Measurements from ENCODE around the gene DSC1.

Gene DSC1

DNA sequence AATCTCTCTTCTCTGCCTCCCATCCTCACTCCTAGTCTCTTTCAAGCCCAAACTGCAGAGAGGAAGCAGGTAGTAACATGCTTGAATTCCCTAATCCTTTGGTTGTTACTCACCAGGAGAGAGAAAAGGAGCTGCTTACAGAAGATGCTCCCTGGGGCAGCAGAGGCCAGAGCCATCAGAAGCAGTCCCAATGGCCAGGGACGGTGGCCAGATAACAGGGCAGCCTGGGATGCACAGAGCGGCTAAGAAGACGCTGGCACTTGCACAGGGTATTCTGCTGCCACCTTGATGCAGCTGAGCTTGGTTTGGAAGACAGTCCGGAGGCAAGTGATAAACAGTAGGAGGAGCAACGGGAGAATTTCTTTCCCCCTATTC, 250 bp downstream of the DSC1 start:
- no peaks in the 10 kb centered on the region for H3K4me1 ChIP-seq (ENCODE audit: control insufficient read depth, insufficient read depth, low read length)
- no peak overlapping the region for H3K4me3 ChIP-seq (ENCODE audit: low read length)
- H3K27me3 ChIP-seq (ENCODE audit: control insufficient read depth, insufficient read depth, low read length) = no peaks in the 10 kb centered on the region
- no peaks in the 10 kb centered on the region for H3K36me3 ChIP-seq (ENCODE audit: control insufficient read depth, insufficient read depth, low read length)
- no peak overlapping the region for H3K27ac ChIP-seq (ENCODE audit: low read depth, low read length)
- H3K9ac ChIP-seq (ENCODE audit: low read length) = no peak overlapping the region

DNA sequence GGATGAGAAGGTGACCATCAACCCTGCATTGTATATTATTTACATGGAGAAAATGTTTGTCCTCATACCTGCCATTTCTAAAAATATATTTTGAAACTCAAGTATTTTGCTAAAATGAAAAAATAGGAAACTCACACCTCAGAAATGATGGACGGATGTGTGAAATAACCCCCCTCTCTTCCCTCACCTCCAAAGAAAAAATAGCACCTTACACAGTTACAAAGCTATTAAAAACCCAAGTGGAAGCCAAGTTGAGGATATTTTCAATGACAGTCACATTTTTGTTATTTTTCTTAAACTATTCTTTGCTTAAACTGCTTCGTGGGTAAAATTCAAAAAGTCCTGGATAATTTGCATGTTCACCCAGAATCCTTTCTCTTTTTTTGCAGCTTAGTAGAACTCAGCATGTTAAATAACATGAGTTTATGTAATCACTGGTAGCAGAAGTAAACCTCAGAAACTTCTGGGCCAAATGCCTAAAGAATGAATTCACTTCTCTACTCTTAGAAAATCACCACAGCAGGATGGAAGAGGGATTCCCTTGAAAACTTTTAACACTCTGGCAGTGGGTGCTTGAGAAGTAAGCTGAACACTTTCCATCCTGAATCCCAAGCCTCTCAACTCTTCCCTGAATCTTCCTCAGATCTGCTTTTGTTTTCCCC, 768 bp downstream of the DSC1 start:
- H3K36me3 ChIP-seq (ENCODE audit: control insufficient read depth, insufficient read depth, low read length) = no peaks in the 10 kb centered on the region
- H3K27me3 ChIP-seq (ENCODE audit: control insufficient read depth, insufficient read depth, low read length) = no peaks in the 10 kb centered on the region
- no peak overlapping the region for H3K4me3 ChIP-seq (ENCODE audit: low read length)
- no peak overlapping the region for H3K9ac ChIP-seq (ENCODE audit: low read length)
- H3K27ac ChIP-seq (ENCODE audit: low read depth, low read length) = no peak overlapping the region
- no peaks in the 10 kb centered on the region for H3K4me1 ChIP-seq (ENCODE audit: control insufficient read depth, insufficient read depth, low read length)

DNA sequence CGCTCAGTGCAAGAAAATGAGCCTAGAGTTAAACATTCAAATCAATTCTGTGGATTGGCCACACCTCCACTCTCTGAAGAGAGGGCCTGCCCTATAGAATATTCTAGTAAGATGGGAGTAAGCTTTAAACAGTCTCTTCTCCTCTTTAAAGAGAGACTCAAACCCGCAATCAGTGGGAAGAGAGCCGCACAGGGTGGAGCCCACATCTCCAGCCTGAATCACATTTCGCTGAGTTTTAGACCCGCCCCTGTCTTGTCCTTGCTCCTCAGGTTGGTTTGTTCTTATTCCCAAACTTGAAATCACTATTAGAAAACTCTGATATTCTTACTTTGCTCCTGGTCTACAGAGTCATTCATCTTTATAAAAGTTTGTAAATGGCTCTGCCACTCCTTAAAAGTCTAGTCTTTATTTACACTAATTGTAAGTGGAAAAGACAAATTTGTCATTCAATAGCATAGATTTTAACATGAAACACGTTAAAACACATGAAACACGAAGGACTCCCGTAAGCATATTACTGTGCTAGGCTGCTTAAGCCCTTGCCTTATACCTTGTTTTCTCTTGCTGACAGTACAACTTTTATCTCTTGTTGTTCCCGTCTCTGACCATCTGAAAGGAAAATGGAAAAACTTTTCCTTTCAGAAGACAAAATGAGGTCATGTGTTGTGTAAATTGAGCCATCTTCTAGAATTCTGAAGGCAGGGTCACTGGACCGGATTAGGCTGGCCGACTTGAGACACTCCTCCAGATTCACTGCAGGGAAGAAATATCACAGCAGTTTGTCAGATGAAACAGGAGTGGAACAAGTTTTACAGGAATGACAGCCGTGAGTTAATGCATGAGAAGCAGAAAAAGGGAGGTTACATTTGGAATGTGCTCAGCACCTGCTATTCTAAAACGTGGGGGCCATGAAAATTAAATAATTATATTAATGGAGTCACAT, 5.6 kb downstream of the DSC1 start:
- Histone ChIP-seq H3K4me1 (ENCODE audit: control insufficient read depth, insufficient read depth, low read length) (no peaks in the 10 kb centered on the region), H3K4me3 (ENCODE audit: low read length) (no peak overlapping the region), H3K27me3 (ENCODE audit: control insufficient read depth, insufficient read depth, low read length) (no peaks in the 10 kb centered on the region), H3K27ac (ENCODE audit: low read depth, low read length) (no peak overlapping the region), H3K9ac (ENCODE audit: low read length) (no peak overlapping the region), H3K36me3 (ENCODE audit: control insufficient read depth, insufficient read depth, low read length) (no peaks in the 10 kb centered on the region)

DNA sequence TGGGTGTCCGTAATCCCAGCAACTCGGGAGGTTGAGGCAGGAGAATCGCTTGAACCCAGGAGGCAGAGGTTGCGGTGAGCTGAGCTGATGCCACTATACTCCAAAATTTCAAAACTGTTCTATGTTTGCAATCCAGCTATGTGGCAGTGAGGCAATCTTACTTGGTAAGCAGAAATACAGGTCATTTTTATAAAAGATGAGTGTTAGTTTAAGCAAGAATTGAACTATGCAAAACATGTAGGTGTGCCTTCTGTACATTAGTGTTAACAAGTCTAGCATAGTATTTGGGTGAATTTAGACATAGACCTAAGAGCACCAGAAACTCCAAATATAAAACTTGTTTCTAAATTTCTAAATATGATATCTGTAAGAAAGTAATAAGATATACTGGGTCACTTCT, 7.2 kb downstream of the DSC1 start:
- H3K4me3 ChIP-seq (ENCODE audit: low read length) = no peak overlapping the region
- H3K36me3 ChIP-seq (ENCODE audit: control insufficient read depth, insufficient read depth, low read length) = no peaks in the 10 kb centered on the region
- no peak overlapping the region for H3K27ac ChIP-seq (ENCODE audit: low read depth, low read length)
- no peaks in the 10 kb centered on the region for H3K4me1 ChIP-seq (ENCODE audit: control insufficient read depth, insufficient read depth, low read length)
- H3K9ac ChIP-seq (ENCODE audit: low read length) = no peak overlapping the region
- no peaks in the 10 kb centered on the region for H3K27me3 ChIP-seq (ENCODE audit: control insufficient read depth, insufficient read depth, low read length)

DNA sequence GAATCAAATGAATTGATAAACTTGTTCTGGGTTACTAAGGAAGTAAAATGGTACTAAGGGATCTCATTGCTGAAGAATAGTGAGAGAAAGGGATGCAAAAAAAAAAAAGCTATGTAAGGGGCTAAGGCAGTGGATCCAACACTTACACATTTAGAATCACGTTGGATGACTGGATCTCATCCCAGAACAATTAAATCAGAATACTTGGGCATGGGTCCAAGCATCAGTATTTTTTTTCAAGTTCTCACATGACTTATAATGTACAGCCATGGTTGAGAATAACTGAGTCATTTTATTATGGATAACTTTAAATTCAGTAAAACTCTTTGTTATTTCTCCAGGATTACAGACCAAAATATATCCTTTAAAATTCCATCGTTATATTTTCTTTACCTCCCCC, 8.5 kb downstream of the DSC1 start:
- no peaks in the 10 kb centered on the region for H3K4me1 ChIP-seq (ENCODE audit: control insufficient read depth, insufficient read depth, low read length)
- H3K4me3 ChIP-seq (ENCODE audit: low read length) = no peak overlapping the region
- no peak overlapping the region for H3K27ac ChIP-seq (ENCODE audit: low read depth, low read length)
- H3K36me3 ChIP-seq (ENCODE audit: control insufficient read depth, insufficient read depth, low read length) = no peaks in the 10 kb centered on the region
- H3K27me3 ChIP-seq (ENCODE audit: control insufficient read depth, insufficient read depth, low read length) = no peaks in the 10 kb centered on the region
- no peak overlapping the region for H3K9ac ChIP-seq (ENCODE audit: low read length)

DNA sequence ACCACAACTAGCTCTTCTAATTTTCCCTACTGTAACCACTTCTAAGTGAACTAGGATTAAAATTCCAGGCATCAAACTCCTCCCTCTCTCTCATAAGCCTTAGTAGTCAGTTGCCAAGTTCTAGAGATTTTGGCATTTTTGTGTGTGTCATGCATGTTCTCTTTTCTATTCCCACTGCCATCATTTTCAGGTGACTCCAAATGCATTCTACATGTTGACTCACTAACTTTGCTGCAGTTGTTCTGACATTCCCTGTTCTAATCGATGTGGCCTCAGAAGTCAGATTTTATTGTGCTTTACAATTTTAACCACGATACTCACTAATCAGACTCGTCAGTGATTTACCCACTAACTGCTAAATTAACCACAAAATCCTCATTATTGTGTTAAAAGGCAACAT, 13.3 kb downstream of the DSC1 start:
- Histone ChIP-seq H3K27me3 (ENCODE audit: control insufficient read depth, insufficient read depth, low read length) (no peaks in the 10 kb centered on the region), H3K4me1 (ENCODE audit: control insufficient read depth, insufficient read depth, low read length) (no peaks in the 10 kb centered on the region), H3K36me3 (ENCODE audit: control insufficient read depth, insufficient read depth, low read length) (no peaks in the 10 kb centered on the region), H3K27ac (ENCODE audit: low read depth, low read length) (no peak overlapping the region), H3K9ac (ENCODE audit: low read length) (no peak overlapping the region), H3K4me3 (ENCODE audit: low read length) (no peak overlapping the region)

DNA sequence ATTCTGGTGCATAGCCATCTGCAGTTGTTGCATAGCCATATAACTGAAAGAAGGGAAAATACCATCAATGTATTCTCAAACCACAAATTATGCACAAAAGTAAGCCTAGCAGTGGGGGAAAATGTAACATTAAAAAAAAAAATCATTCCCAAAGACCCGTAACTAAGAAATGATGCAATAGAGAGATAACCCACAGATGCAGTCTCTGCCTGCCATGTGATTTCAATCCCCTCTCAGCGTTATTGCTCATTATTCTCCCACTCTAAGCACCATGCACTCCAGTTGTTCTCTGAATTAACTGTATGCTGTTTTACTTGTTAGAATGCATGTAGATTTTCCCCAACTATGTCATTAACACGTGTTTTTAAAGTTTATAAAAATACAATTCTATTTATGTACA, 14.1 kb downstream of the DSC1 start:
- Histone ChIP-seq H3K36me3 (ENCODE audit: control insufficient read depth, insufficient read depth, low read length) (no peaks in the 10 kb centered on the region), H3K4me3 (ENCODE audit: low read length) (no peak overlapping the region), H3K4me1 (ENCODE audit: control insufficient read depth, insufficient read depth, low read length) (no peaks in the 10 kb centered on the region), H3K9ac (ENCODE audit: low read length) (no peak overlapping the region), H3K27me3 (ENCODE audit: control insufficient read depth, insufficient read depth, low read length) (no peaks in the 10 kb centered on the region), H3K27ac (ENCODE audit: low read depth, low read length) (no peak overlapping the region)

DNA sequence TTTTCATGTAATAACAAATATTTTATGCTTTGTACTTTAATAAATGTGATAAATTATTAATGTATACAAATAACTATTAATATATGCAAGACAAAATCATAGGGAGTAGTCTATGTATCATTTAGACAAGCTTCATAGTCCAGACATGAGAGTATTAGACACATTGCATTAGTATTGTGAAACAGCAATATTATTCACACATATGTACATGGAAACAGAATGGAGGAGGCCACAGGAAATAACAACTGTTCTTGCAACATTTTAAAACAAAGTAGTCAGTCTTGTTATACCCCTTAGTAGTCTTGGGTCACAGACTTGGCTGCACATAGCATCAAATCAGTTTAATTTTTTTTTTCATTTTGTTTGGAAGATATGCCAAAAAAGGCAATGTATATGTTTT, 15.8 kb downstream of the DSC1 start:
- Histone ChIP-seq H3K36me3 (ENCODE audit: control insufficient read depth, insufficient read depth, low read length) (no peaks in the 10 kb centered on the region), H3K27me3 (ENCODE audit: control insufficient read depth, insufficient read depth, low read length) (no peaks in the 10 kb centered on the region), H3K4me1 (ENCODE audit: control insufficient read depth, insufficient read depth, low read length) (no peaks in the 10 kb centered on the region), H3K4me3 (ENCODE audit: low read length) (no peak overlapping the region), H3K27ac (ENCODE audit: low read depth, low read length) (no peak overlapping the region), H3K9ac (ENCODE audit: low read length) (no peak overlapping the region)

DNA sequence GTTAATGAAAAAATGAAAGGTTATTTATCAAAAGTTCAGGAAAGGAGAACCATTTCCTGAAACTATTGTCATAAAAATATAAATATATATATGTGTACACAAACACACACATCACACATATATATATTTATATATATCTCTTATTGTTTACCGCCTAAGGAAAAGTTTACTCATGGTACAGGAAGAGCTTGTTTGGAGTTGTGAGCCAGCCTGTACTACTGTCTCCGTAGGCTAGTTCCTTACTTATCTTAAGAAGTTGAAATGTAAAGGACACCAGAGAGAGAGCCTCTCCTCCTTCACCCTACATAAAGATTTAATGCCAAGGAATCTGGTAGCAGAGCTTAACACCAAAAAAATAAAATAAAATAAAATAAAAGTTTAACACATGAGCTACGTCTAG, 19.6 kb downstream of the DSC1 start:
- Histone ChIP-seq H3K4me3 (ENCODE audit: low read length) (no peak overlapping the region), H3K27ac (ENCODE audit: low read depth, low read length) (no peak overlapping the region), H3K9ac (ENCODE audit: low read length) (no peak overlapping the region), H3K27me3 (ENCODE audit: control insufficient read depth, insufficient read depth, low read length) (no peaks in the 10 kb centered on the region), H3K36me3 (ENCODE audit: control insufficient read depth, insufficient read depth, low read length) (no peaks in the 10 kb centered on the region), H3K4me1 (ENCODE audit: control insufficient read depth, insufficient read depth, low read length) (no peaks in the 10 kb centered on the region)

DNA sequence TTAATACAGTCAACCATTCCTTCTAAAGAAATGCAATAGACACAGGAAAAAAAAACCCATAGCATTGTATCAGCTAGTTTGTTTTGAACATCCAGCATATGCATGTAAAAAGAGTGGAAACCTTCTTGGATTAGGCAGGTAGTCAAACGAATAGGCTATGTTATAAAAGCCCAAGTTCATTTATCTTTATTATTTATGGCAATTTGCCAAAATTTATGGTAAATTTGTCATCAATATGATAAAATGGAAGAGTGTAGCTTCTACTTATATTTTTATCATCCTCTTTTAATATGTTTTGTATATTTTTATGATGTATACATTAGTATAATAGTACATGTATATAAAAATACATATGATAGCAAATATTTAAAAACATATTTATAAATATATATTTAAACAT, 23.9 kb downstream of the DSC1 start:
- no peak overlapping the region for H3K9ac ChIP-seq (ENCODE audit: low read length)
- H3K4me3 ChIP-seq (ENCODE audit: low read length) = no peak overlapping the region
- no peaks in the 10 kb centered on the region for H3K27me3 ChIP-seq (ENCODE audit: control insufficient read depth, insufficient read depth, low read length)
- H3K36me3 ChIP-seq (ENCODE audit: control insufficient read depth, insufficient read depth, low read length) = no peaks in the 10 kb centered on the region
- H3K27ac ChIP-seq (ENCODE audit: low read depth, low read length) = no peak overlapping the region
- no peaks in the 10 kb centered on the region for H3K4me1 ChIP-seq (ENCODE audit: control insufficient read depth, insufficient read depth, low read length)

DNA sequence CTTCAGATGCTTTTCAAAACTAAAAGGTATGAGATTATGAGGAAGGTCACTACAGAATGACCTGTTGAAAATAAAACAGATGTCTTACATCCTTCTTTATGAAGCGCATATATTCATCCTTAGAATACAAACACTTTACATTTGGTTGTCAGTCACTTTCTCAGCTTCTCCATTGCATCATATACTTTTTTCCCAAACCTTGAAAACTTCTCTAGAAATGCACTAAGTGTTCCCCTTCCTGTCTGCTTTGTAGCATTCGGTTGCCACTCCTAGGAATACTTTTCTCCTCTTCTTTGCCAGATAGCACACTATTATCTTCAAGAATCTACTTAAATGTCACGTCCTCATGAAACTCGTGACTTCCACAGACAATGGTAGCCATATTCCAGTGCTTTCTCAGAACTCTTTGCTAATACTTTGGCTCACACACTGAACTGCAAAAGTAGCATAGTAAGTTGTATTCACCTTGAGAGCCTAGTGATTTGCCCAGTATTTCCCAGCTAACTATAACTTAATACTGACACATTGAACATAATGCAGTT, 27.6 kb downstream of the DSC1 start:
- no peaks in the 10 kb centered on the region for H3K4me1 ChIP-seq (ENCODE audit: control insufficient read depth, insufficient read depth, low read length)
- H3K36me3 ChIP-seq (ENCODE audit: control insufficient read depth, insufficient read depth, low read length) = no peaks in the 10 kb centered on the region
- H3K4me3 ChIP-seq (ENCODE audit: low read length) = no peak overlapping the region
- H3K27ac ChIP-seq (ENCODE audit: low read depth, low read length) = no peak overlapping the region
- no peaks in the 10 kb centered on the region for H3K27me3 ChIP-seq (ENCODE audit: control insufficient read depth, insufficient read depth, low read length)
- H3K9ac ChIP-seq (ENCODE audit: low read length) = no peak overlapping the region

DNA sequence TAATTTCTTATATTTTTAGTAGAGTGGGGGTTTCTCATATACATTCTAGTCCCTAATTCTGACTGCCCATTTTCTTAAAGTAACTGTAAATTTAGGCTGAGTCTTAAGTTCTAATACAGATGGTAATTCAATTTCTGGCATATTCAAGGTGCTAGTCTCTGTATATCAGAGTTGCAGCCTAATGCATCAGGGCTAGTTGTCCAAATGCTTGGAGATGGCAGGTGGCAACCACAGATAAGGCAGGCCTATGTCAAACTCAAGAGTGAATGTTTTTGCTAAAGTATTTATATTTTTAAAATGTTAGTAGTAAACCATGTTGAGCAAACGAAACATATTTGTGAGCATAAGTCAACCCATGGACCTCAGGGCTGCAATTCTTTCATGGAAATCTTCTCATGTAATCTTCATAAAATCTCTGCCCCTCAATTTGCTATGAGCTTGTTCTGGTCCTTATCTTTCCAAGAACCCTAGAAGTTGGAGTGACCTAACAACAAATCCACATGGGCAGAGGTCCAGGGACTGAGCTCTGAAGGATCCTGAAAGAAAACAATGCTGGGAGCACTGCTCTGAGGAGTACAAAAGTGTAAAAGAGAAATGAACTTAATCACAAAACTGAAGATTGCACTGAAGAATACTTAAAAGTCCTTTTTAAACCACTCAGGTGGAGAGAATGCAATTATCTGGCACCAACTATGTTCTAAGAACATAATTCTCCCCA, 33.1 kb downstream of the DSC1 start:
- Histone ChIP-seq H3K9ac (ENCODE audit: low read length) (no peak overlapping the region), H3K4me3 (ENCODE audit: low read length) (no peak overlapping the region), H3K36me3 (ENCODE audit: control insufficient read depth, insufficient read depth, low read length) (no peaks in the 10 kb centered on the region), H3K27ac (ENCODE audit: low read depth, low read length) (no peak overlapping the region), H3K27me3 (ENCODE audit: control insufficient read depth, insufficient read depth, low read length) (no peaks in the 10 kb centered on the region), H3K4me1 (ENCODE audit: control insufficient read depth, insufficient read depth, low read length) (no peaks in the 10 kb centered on the region)
